ENCODE results near the gene CST7. TPM values are rescaled to one million over a fixed set of nuclear protein-coding genes. Genes with fewer than 3 reads are reported as not detected.

Gene CST7
- polyA plus RNA-seq, 1 of the 3 experiments (the other 2 are of a cell fraction): 0.07 TPM

- ChIA-PET CTCF (interaction anchor here (1.4 kb wide), 1 partner anchor 751 kb away, joined by 4 read pairs; no protein-coding TSS in a partner anchor), POLR2A (no interaction called here)
- WGBS (ENCODE audit: low lambda C conversion rate): 6% methylated on average over 7 of the region's 7 CpGs
Observed at GRCh38 chr20:24911461-24911860, 37.6 kb upstream of the CST7 start.

More at GRCh38 chr20:24911461-24911860, 37.6 kb upstream of the CST7 start:
- Histone ChIP-seq H3K9me2 (no peaks in the 10 kb centered on the region), H3K4me2 (no peak overlapping the region), H3K27ac (ENCODE audit: low read depth in 2 of 2, low read length in 1 of 2) (no peak overlapping the region), H3F3A (replicated peaks; ENCODE audit: insufficient read depth) (no peaks in the 10 kb centered on the region), H2AFZ (ENCODE audit: low read depth) (no peak overlapping the region), H3K9ac (no peak overlapping the region), H3K27me3 (ENCODE audit: insufficient read depth) (no peaks in the 10 kb centered on the region), H4K20me1 (ENCODE audit: insufficient read depth) (no peaks in the 10 kb centered on the region), H3K4me3 (ENCODE audit: low read depth in 2 of 2, low read length in 1 of 2) (no peak overlapping the region), H3K4me1 (ENCODE audit: control insufficient read depth in 1 of 2, insufficient read depth in 2 of 2, low read depth in 1 of 2, low read length in 1 of 2) (no peaks in the 10 kb centered on the region), H3K36me3 (replicated peaks in 1 of 2; ENCODE audit: control insufficient read depth in 1 of 2, insufficient read depth in 2 of 2, low read length in 1 of 2) (no peaks in the 10 kb centered on the region), H3K9me3 (no peaks in the 10 kb centered on the region), H3K79me2 (ENCODE audit: insufficient read depth) (no peaks in the 10 kb centered on the region)
- DNase-seq: no peak
- TF ChIP-seq USF1 (IDR thresholded peaks at IDR 0.05; ENCODE audit: borderline replicate concordance, low read depth) (no peak), REST (IDR thresholded peaks at IDR 0.05; ENCODE audit: low read depth, low read length) (no peak), TEAD4 (IDR thresholded peaks at IDR 0.05; ENCODE audit: borderline replicate concordance, insufficient read depth) (no peak), IRF3 (IDR thresholded peaks at IDR 0.05; ENCODE audit: low read depth, low read length) (no peak), ZBTB33 (IDR thresholded peaks at IDR 0.05; ENCODE audit: borderline replicate concordance, low read depth) (no peak), ELF1 (IDR thresholded peaks at IDR 0.05) (no peak)

Data from SK-N-SH (cell line).